Activated CD4-positive, alpha-beta T cell treated with anti-CD3 and anti-CD28 coated beads, Interleukin-2, Interleukin-6, amounts not matched to agents 100 ng/mL and 50 ng/mL, durations not matched to agents 16 hours and 8 hours (primary cell): ENCODE results near the gene TSPAN3.

ENCODE experiments used
- DNase-seq: peaks from one replicate; pipeline ENCODE4 v3.0.0-alpha.2; 2020

Gene TSPAN3

GRCh38 chr15:77070495-77071304 is at the start of gene TSPAN3:
Gene TSPAN3 (minus strand): TSS chr15:77071109. CDS start chr15:77070954, 155 bp downstream.
- DNase-seq: peak; percentile 96

- DNase-seq: no peak
Measured at GRCh38 chr15:77120576-77120975, 49.7 kb upstream of the TSPAN3 start.

GRCh38 chr15:77119446-77119845 is 48.5 kb upstream of the TSPAN3 start:
- DNase-seq: no peak

- peak; percentile 49 for DNase-seq
Measured at GRCh38 chr15:77118882-77119321, 48.0 kb upstream of the TSPAN3 start.

GRCh38 chr15:77115179-77115578 is 44.3 kb upstream of the TSPAN3 start:
- DNase-seq: no peak

GRCh38 chr15:77112838-77113504 is 42.1 kb upstream of the TSPAN3 start:
- no peak for DNase-seq

- no peak for DNase-seq
Measured at GRCh38 chr15:77111789-77112188, 40.9 kb upstream of the TSPAN3 start.

GRCh38 chr15:77107531-77108355 is 36.8 kb upstream of the TSPAN3 start:
- peak; percentile 54 for DNase-seq

GRCh38 chr15:77107068-77107467 is 36.2 kb upstream of the TSPAN3 start:
- DNase-seq: no peak

GRCh38 chr15:77104155-77104554 is 33.2 kb upstream of the TSPAN3 start:
- DNase-seq: no peak

GRCh38 chr15:77099741-77100463 is 29.0 kb upstream of the TSPAN3 start:
- no peak for DNase-seq

GRCh38 chr15:77098572-77098971 is 27.7 kb upstream of the TSPAN3 start:
- DNase-seq: no peak

- no peak for DNase-seq
Measured at GRCh38 chr15:77097921-77098320, 27.0 kb upstream of the TSPAN3 start.

- DNase-seq: no peak
Measured at GRCh38 chr15:77097248-77097721, 26.4 kb upstream of the TSPAN3 start.

- no peak for DNase-seq
Measured at GRCh38 chr15:77096541-77096940, 25.6 kb upstream of the TSPAN3 start.

- DNase-seq: no peak
Measured at GRCh38 chr15:77096138-77096537, 25.2 kb upstream of the TSPAN3 start.

GRCh38 chr15:77094397-77095030 is 23.6 kb upstream of the TSPAN3 start:
- DNase-seq: no peak

- DNase-seq: no peak
Measured at GRCh38 chr15:77093436-77093835, 22.5 kb upstream of the TSPAN3 start.

- DNase-seq: no peak
Measured at GRCh38 chr15:77091097-77091496, 20.2 kb upstream of the TSPAN3 start.

- DNase-seq: no peak
Measured at GRCh38 chr15:77087213-77087612, 16.3 kb upstream of the TSPAN3 start.

- peak; percentile 53 for DNase-seq
Measured at GRCh38 chr15:77085297-77085696, 14.4 kb upstream of the TSPAN3 start.

- DNase-seq: no peak
Measured at GRCh38 chr15:77084436-77084835, 13.5 kb upstream of the TSPAN3 start.
